ENCODE results near the gene CHRFAM7A.
"Not testable (repeated sequence)": the region's sequence is repeated elsewhere in the genome, so short reads cannot be mapped to it uniquely, and the experiment has no call there.

GRCh38 chr15:30407636-30408035, 14.3 kb upstream of the CHRFAM7A start:
- not testable (repeated sequence) for TF ChIP-seq EP300 (IDR thresholded peaks at IDR 0.05)
- TF ChIP-seq, protein P1, sequence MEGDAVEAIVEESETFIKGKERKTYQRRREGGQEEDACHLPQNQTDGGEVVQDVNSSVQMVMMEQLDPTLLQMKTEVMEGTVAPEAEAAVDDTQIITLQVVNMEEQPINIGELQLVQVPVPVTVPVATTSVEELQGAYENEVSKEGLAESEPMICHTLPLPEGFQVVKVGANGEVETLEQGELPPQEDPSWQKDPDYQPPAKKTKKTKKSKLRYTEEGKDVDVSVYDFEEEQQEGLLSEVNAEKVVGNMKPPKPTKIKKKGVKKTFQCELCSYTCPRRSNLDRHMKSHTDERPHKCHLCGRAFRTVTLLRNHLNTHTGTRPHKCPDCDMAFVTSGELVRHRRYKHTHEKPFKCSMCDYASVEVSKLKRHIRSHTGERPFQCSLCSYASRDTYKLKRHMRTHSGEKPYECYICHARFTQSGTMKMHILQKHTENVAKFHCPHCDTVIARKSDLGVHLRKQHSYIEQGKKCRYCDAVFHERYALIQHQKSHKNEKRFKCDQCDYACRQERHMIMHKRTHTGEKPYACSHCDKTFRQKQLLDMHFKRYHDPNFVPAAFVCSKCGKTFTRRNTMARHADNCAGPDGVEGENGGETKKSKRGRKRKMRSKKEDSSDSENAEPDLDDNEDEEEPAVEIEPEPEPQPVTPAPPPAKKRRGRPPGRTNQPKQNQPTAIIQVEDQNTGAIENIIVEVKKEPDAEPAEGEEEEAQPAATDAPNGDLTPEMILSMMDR (IDR thresholded peaks at IDR 0.05), result not testable (repeated sequence)
